H1 (cell line): ENCODE data around the gene CALHM2. TPM values are rescaled to one million over a fixed set of nuclear protein-coding genes. Genes with fewer than 3 reads are reported as not detected.
A peak's percentile ranks its signal among the peaks of the same experiment; 100 is the strongest.

ENCODE experiments used
- RAD21 ChIP-seq, 2 experiments: IDR thresholded peaks in 1 of 2; conservative IDR thresholded peaks in 1 of 2; 2 replicates each; pipeline ENCODE4 v1.6.1; 2011; ENCODE audit warnings: low read depth in 2 of 2, low read length in 2 of 2, improper control_type of control experiment in 1 of 2, inconsistent platforms in 1 of 2, mild to moderate bottlenecking in 1 of 2, moderate library complexity in 1 of 2
- USF2 ChIP-seq: IDR thresholded peaks from 2 replicates; pipeline ENCODE4 v1.6.1; 2011; ENCODE audit warnings: low read length, improper control_type of control experiment
- polyA plus RNA-seq, 7 experiments: library from polyadenylated mRNA; depleted of rRNA in 3 of 7; stranded (reverse) in 5 of 7; unstranded in 2 of 7; fragments of >200 nt in 5 of 7; fragments of 200-250 nt in 2 of 7; gene quantifications; 1 replicate in 5 of 7; 2 replicates in 1 of 7; 4 replicates in 1 of 7; pipeline versions ENCODE4 v1.2.1 to v1.2.3, GENCODE V29; 2011 to 2013; ENCODE audit warnings: missing spikeins in 2 of 7, mixed read lengths in 2 of 7
- total RNA-seq: library from RNA; stranded (reverse); fragmentation: NEBNext Ultra II Directional; extraction: Animal tissue kit (Norgen Biotek cat#: 25700); gene quantifications from 2 replicates; pipeline ENCODE4 v1.2.1, GENCODE V29; 2021

The CALHM2 gene
- total and polyA plus RNA-seq, 2 of the 8 experiments (the other 6 are each of a cell fraction or from before 2014, with no cell fraction given) = 1.2 to 2.4 TPM

GRCh38 chr10:103481974-103482531 lies 29.9 kb upstream of the CALHM2 start (continued):
- TF ChIP-seq RAD21 (IDR thresholded peaks at IDR 0.05 in 1 of 2, conservative IDR thresholded peaks at IDR 0.05 in 1 of 2; ENCODE audit: low read depth in 2 of 2, low read length in 2 of 2) (peak in 1 of 2 experiments; percentile 45; a peak in 2 of 4 replicates), USF2 (no peak)
